ENCODE data around the gene ECE1. TPM values are rescaled to one million over a fixed set of nuclear protein-coding genes. Genes with fewer than 3 reads are reported as not detected.

The ECE1 gene
- total RNA-seq, 1 donor = 32.6 TPM

GRCh38 chr1:21266119-21266774 lies 24.0 kb downstream of the ECE1 start:
- Histone ChIP-seq H3K79me2 (ENCODE audit: insufficient read depth, low read length) (no peaks in the 10 kb centered on the region), H3K4me3 (ENCODE audit: insufficient read depth, low read length) (no peak overlapping the region), H3K4me2 (ENCODE audit: insufficient read depth, low read length) (no peak overlapping the region), H2AFZ (ENCODE audit: low read length) (no peak overlapping the region), H3K27ac (ENCODE audit: low read depth, low read length) (no peak overlapping the region), H3K27me3 (ENCODE audit: insufficient read depth, low read length) (no peaks in the 10 kb centered on the region), H4K20me1 (ENCODE audit: insufficient read depth, low read length) (no peaks in the 10 kb centered on the region), H3K9me3 (ENCODE audit: low read depth, low read length) (no peaks in the 10 kb centered on the region), H3K4me1 (ENCODE audit: insufficient read depth, low read length) (peaks cover 20% of the 10 kb centered on the region), H3K36me3 (ENCODE audit: insufficient read depth, low read length) (peaks cover 25% of the 10 kb centered on the region)
- no peak for TF ChIP-seq CTCF (IDR thresholded peaks at IDR 0.05; ENCODE audit: extremely low read depth, low read depth, low read length)
- peak; percentile 19 for DNase-seq (ENCODE audit: insufficient read length, low spot score, missing footprints)

- H3K4me2 ChIP-seq (ENCODE audit: insufficient read depth, low read length) = no peak overlapping the region
Observed at GRCh38 chr1:21265644-21266043, 24.6 kb downstream of the ECE1 start.

GRCh38 chr1:21264898-21265297 lies 25.4 kb downstream of the ECE1 start:
- H3K27me3 ChIP-seq (ENCODE audit: insufficient read depth, low read length) = no peaks in the 10 kb centered on the region
- H4K20me1 ChIP-seq (ENCODE audit: insufficient read depth, low read length) = no peaks in the 10 kb centered on the region
- H3K9me3 ChIP-seq (ENCODE audit: low read depth, low read length) = no peaks in the 10 kb centered on the region
- DNase-seq (ENCODE audit: insufficient read length, low spot score, missing footprints) = peak; percentile 3
- peaks cover 22% of the 10 kb centered on the region for H3K4me1 ChIP-seq (ENCODE audit: insufficient read depth, low read length)
- no peak overlapping the region for H2AFZ ChIP-seq (ENCODE audit: low read length)
- H3K36me3 ChIP-seq (ENCODE audit: insufficient read depth, low read length) = peaks cover 17% of the 10 kb centered on the region
- H3K4me2 ChIP-seq (ENCODE audit: insufficient read depth, low read length) = no peak overlapping the region
- TF ChIP-seq CTCF (IDR thresholded peaks at IDR 0.05; ENCODE audit: extremely low read depth, low read depth, low read length) = no peak
- no peaks in the 10 kb centered on the region for H3K79me2 ChIP-seq (ENCODE audit: insufficient read depth, low read length)
- no peak overlapping the region for H3K4me3 ChIP-seq (ENCODE audit: insufficient read depth, low read length)
- H3K27ac ChIP-seq (ENCODE audit: low read depth, low read length) = no peak overlapping the region

More at GRCh38 chr1:21265644-21266043, 24.6 kb downstream of the ECE1 start:
- peaks cover 21% of the 10 kb centered on the region for H3K36me3 ChIP-seq (ENCODE audit: insufficient read depth, low read length)
- H3K4me1 ChIP-seq (ENCODE audit: insufficient read depth, low read length) = peaks cover 22% of the 10 kb centered on the region
- no peak for TF ChIP-seq CTCF (IDR thresholded peaks at IDR 0.05; ENCODE audit: extremely low read depth, low read depth, low read length)
- no peak overlapping the region for H2AFZ ChIP-seq (ENCODE audit: low read length)
- H3K27me3 ChIP-seq (ENCODE audit: insufficient read depth, low read length) = no peaks in the 10 kb centered on the region
- no peak overlapping the region for H3K27ac ChIP-seq (ENCODE audit: low read depth, low read length)
- H3K79me2 ChIP-seq (ENCODE audit: insufficient read depth, low read length) = no peaks in the 10 kb centered on the region
- no peaks in the 10 kb centered on the region for H3K9me3 ChIP-seq (ENCODE audit: low read depth, low read length)
- no peaks in the 10 kb centered on the region for H4K20me1 ChIP-seq (ENCODE audit: insufficient read depth, low read length)
- no peak overlapping the region for H3K4me3 ChIP-seq (ENCODE audit: insufficient read depth, low read length)
- peak; percentile 3 for DNase-seq (ENCODE audit: insufficient read length, low spot score, missing footprints)

- no peak overlapping the region for H3K4me2 ChIP-seq (ENCODE audit: insufficient read depth, low read length)
- H4K20me1 ChIP-seq (ENCODE audit: insufficient read depth, low read length) = no peaks in the 10 kb centered on the region
- TF ChIP-seq CTCF (IDR thresholded peaks at IDR 0.05; ENCODE audit: extremely low read depth, low read depth, low read length) = no peak
- no peaks in the 10 kb centered on the region for H3K27me3 ChIP-seq (ENCODE audit: insufficient read depth, low read length)
- peaks cover 22% of the 10 kb centered on the region for H3K4me1 ChIP-seq (ENCODE audit: insufficient read depth, low read length)
- peaks cover 10% of the 10 kb centered on the region for H3K36me3 ChIP-seq (ENCODE audit: insufficient read depth, low read length)
- no peak overlapping the region for H2AFZ ChIP-seq (ENCODE audit: low read length)
- no peaks in the 10 kb centered on the region for H3K9me3 ChIP-seq (ENCODE audit: low read depth, low read length)
- H3K27ac ChIP-seq (ENCODE audit: low read depth, low read length) = peak overlapping the region; percentile 98
- no peak overlapping the region for H3K4me3 ChIP-seq (ENCODE audit: insufficient read depth, low read length)
- no peaks in the 10 kb centered on the region for H3K79me2 ChIP-seq (ENCODE audit: insufficient read depth, low read length)
- peak; percentile 6 for DNase-seq (ENCODE audit: insufficient read length, low spot score, missing footprints)
Observed at GRCh38 chr1:21263653-21264225, 26.5 kb downstream of the ECE1 start.
